ENCODE results near the gene RAG1.

The RAG1 gene

DNA sequence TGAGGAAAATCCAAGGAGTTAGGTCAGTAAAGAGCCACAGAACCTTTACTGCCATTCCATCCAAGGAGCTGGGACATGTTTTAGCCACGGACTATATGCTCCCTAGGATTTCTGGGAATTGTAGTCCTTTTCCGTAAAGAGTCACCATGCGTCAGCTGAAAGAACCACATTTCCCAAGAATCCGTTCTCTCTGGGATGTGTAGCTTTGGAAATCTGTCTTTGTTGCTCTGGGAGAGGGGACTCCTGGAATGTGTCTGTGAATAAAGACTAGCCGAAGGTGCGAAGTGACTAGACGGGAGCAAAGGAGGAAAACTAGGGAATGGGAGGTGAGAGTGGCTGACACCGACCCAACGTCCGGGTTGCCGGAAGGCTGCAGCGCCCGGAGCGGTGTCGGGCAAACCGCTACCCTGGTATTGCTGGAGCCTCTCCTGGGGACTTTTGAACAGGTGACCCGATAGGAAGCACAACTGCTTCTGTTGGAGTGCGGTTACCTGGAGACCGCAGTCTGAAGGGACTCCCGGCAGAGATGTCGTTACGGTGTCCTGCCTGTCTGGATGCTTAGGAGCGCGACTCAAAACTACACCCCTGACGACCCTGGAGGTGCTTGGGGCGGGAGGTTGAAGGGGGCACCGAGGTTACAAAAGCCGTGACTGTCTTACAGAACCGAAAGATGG is 26.6 kb downstream of the RAG1 start, which contains the start of gene IFTAP:
Gene IFTAP (plus strand): TSS at position 187 of the 674 bp plus-strand sequence. CDS start 15,602 bp downstream, outside the sequence.
- H3K27me3 ChIP-seq (ENCODE audit: control insufficient read depth, insufficient read depth, low read length) = no peaks in the 10 kb centered on the region
- peak within 1 kb of the TSS; percentile 95 for H3K4me3 ChIP-seq (ENCODE audit: low read length)
- no peaks in the 10 kb centered on the region for H3K9me3 ChIP-seq (ENCODE audit: control insufficient read depth, low read length)
- no peaks in the 10 kb centered on the region for H3K36me3 ChIP-seq (ENCODE audit: control insufficient read depth, insufficient read depth, low read length)
- no peaks in the 10 kb centered on the region for H3K4me1 ChIP-seq (ENCODE audit: control insufficient read depth, insufficient read depth, low read length)
- peak within 1 kb of the TSS; percentile 50 for H3K9ac ChIP-seq (ENCODE audit: low read length)

DNA sequence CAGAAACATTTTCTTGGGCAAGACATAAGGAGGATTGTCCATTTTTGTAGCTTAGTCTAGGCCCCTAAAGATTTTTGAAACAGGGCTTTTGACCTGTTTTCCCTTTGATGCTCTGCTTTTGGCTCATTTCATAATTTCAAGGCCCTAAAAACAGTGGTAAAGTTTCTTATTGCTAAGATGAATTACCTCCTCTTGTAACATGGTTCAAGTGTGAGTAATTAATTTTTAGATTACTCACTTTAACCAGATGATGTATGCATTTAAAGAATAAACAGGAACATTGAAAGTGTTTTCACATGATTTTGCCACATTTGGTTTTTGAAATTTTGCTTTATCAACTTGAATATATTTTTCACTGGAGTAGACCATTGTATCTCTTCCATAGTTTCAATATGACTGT is 29.1 kb downstream of the RAG1 start:
- H3K9me3 ChIP-seq (ENCODE audit: control insufficient read depth, low read length) = no peaks in the 10 kb centered on the region
- no peak overlapping the region for H3K4me3 ChIP-seq (ENCODE audit: low read length)

DNA sequence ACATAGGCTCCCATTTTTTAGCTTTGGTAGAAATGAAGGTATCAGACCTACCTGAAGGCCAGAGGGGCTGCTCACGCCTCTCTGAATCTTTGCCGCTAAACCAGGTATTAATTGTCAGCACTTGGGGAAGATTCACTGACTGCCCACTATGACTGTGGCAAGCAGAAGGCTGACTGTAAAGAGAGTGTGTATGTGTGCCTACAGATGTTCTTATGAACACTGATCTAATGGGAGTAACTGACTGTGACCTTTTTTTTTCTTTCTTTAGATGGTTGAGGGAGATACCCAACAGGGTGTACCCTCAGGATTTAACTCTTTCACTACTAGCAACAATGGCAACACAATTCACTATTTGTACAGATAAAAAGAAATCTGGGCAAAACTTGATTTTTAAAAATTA is 30.2 kb downstream of the RAG1 start, which contains the start of gene RAG2:
Gene RAG2 (minus strand): TSS at position 186 of the 400 bp plus-strand sequence. CDS start 4,068 bp downstream, outside the sequence.
- Histone ChIP-seq H3K36me3 (ENCODE audit: control insufficient read depth, insufficient read depth, low read length) (no peaks in the 10 kb centered on the region), H3K4me1 (ENCODE audit: control insufficient read depth, insufficient read depth, low read length) (no peaks in the 10 kb centered on the region), H3K27me3 (ENCODE audit: control insufficient read depth, insufficient read depth, low read length) (no peaks in the 10 kb centered on the region), H3K9ac (ENCODE audit: low read length) (no peak within 1 kb of the TSS), H3K4me3 (ENCODE audit: low read length) (no peak within 1 kb of the TSS), H3K9me3 (ENCODE audit: control insufficient read depth, low read length) (no peaks in the 10 kb centered on the region)

More for the DNA sequence above, 29.1 kb downstream of the RAG1 start:
- Histone ChIP-seq H3K4me1 (ENCODE audit: control insufficient read depth, insufficient read depth, low read length) (no peaks in the 10 kb centered on the region), H3K9ac (ENCODE audit: low read length) (no peak overlapping the region), H3K27me3 (ENCODE audit: control insufficient read depth, insufficient read depth, low read length) (no peaks in the 10 kb centered on the region), H3K36me3 (ENCODE audit: control insufficient read depth, insufficient read depth, low read length) (no peaks in the 10 kb centered on the region)

DNA sequence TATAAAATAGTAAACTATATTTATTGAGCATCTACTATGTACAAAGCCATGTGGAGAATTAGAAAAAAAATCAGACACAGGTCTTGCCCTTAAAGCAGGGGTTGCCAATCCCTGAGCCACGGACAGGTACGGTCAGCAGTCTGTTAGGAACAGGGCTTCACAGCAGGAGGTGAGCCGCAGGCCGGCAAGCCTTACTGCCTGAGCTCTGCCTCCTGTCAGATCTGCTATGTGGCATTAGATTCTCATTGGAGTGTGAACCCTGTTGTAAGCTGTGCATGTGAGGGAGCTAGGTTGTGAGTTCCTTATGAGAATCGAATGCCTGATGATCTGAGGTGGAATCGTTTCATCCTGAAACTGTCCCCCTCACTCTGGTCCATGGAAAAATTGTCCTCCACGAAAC is 32.4 kb downstream of the RAG1 start:
- Histone ChIP-seq H3K4me1 (ENCODE audit: control insufficient read depth, insufficient read depth, low read length) (no peaks in the 10 kb centered on the region), H3K9me3 (ENCODE audit: control insufficient read depth, low read length) (no peaks in the 10 kb centered on the region)

DNA sequence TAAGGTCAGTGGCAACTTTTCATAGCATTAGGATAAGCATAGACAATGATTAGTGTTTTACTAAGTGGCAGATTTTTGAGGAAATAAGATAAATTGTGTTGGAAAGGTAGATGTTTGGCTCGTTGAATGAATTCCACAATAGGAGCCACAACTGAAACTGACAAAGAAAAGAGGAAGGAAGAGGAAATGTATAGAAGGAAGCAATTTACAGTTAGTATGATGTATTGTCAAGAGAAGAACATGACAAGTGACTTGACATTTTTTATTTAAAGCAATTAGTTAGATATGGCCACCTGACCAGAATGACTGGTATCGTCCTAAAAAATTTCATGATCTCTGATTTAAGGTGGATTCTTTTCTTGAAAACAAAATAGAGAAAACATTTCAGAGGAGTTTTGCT is 33.3 kb downstream of the RAG1 start:
- Histone ChIP-seq H3K36me3 (ENCODE audit: control insufficient read depth, insufficient read depth, low read length) (no peaks in the 10 kb centered on the region), H3K9ac (ENCODE audit: low read length) (no peak overlapping the region), H3K27me3 (ENCODE audit: control insufficient read depth, insufficient read depth, low read length) (no peaks in the 10 kb centered on the region), H3K4me3 (ENCODE audit: low read length) (no peak overlapping the region), H3K4me1 (ENCODE audit: control insufficient read depth, insufficient read depth, low read length) (no peaks in the 10 kb centered on the region), H3K9me3 (ENCODE audit: control insufficient read depth, low read length) (no peaks in the 10 kb centered on the region)

More for the DNA sequence above, 32.4 kb downstream of the RAG1 start:
- no peaks in the 10 kb centered on the region for H3K36me3 ChIP-seq (ENCODE audit: control insufficient read depth, insufficient read depth, low read length)
- H3K9ac ChIP-seq (ENCODE audit: low read length) = no peak overlapping the region
- H3K27me3 ChIP-seq (ENCODE audit: control insufficient read depth, insufficient read depth, low read length) = no peaks in the 10 kb centered on the region
- no peak overlapping the region for H3K4me3 ChIP-seq (ENCODE audit: low read length)

DNA sequence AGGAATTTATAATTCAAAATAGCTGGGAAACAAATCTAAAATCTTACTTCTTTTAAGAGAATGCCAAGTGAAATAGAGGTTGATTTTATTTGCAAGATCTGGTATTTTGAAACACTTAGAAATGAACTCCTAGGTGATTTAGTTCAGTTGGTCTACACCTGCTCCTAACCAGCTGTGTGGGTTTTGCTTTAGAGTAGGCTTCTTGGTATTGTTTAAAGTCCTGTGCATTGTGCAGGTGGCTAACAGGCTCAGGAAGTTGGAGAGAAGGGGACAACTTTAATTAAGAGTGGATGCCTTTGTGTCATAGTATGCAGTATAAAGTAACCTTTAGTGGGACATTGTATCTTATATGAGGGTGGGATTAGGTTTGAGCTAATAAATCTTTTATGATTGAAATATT is 34.3 kb downstream of the RAG1 start:
- no peaks in the 10 kb centered on the region for H3K9me3 ChIP-seq (ENCODE audit: control insufficient read depth, low read length)
- no peak overlapping the region for H3K9ac ChIP-seq (ENCODE audit: low read length)
- H3K27me3 ChIP-seq (ENCODE audit: control insufficient read depth, insufficient read depth, low read length) = no peaks in the 10 kb centered on the region
- H3K4me3 ChIP-seq (ENCODE audit: low read length) = no peak overlapping the region
- no peaks in the 10 kb centered on the region for H3K36me3 ChIP-seq (ENCODE audit: control insufficient read depth, insufficient read depth, low read length)
- no peaks in the 10 kb centered on the region for H3K4me1 ChIP-seq (ENCODE audit: control insufficient read depth, insufficient read depth, low read length)

DNA sequence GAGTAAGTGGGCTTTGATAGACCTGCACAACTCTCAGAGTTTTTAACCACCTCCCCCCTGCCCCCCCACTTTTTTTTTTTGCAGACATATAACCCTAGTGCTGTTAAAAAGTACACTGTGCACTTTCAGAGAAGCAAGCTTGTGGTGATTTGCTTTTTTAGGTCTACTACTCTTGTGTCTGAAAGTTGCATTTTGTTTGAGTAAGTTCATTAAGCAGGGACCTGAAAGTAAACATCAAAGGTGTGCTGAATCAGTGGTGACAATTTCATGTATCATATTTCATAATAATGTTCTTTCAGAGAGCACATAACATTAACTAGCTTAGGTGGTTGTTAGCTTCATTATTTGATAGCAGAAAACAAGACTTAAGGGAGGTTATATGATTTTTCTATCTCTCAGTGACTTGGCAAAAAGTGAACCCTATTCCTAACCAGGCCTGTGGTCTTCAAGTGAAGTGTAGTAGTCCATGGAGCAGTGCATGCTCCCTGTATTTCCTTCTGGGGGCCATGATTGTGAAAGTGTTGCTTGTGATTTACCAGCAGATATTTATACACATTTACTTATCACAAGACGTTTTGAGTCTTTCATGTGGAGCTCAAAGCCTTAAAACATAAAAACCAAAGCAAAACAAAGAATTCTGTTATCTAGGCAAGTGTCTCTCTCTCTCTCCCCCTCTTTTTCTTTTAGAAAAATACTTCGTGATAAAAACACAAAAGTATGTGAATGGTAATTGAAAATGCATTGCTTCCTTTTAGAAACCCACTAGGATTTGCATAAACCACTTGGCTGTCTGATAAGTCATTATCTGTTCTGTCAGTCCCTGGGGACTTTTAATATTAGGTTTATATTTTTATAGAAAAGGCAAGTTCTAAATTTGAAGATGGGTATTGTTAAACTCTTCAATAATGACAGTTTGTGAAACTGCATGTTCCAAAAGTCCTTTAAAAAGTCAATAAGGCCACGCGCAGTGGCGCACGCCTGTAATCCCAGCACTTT is 37.7 kb downstream of the RAG1 start:
- Histone ChIP-seq H3K4me3 (ENCODE audit: low read length) (no peak overlapping the region), H3K36me3 (ENCODE audit: control insufficient read depth, insufficient read depth, low read length) (no peaks in the 10 kb centered on the region), H3K9me3 (ENCODE audit: control insufficient read depth, low read length) (no peaks in the 10 kb centered on the region), H3K27me3 (ENCODE audit: control insufficient read depth, insufficient read depth, low read length) (no peaks in the 10 kb centered on the region), H3K4me1 (ENCODE audit: control insufficient read depth, insufficient read depth, low read length) (no peaks in the 10 kb centered on the region), H3K9ac (ENCODE audit: low read length) (no peak overlapping the region)

DNA sequence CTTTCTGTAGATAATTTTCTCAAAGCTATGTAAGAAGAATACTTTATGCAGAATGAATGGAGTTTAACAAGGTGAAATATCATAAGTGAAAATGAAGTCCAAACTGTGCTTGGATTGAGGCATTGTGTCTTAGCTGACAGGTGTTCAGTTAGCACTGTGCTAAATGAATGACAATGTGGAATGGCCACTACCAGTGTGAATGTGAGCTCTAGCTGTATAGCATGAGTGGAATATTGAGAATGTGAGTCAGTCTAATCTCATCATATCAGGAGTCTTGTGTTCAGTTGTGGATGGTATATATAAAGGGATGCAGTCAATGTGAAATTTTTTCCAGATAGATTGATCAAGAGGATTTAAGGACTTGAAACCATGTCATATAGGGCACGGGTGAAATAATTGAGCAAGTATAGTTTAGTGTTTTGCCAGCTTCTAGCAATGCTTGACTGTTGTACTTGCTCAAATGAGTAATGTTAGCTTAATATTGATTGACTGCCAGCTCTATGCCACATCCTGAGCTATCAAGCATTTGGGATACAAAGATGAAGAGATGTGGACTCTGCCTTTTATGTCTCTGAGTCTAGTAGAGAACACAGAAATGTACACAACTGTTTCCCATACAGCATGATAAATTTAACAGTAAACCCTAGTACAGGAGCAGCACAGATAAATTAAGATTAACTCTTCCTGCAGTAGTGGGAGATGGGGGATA is 40.8 kb downstream of the RAG1 start:
- H3K4me3 ChIP-seq (ENCODE audit: low read length) = no peak overlapping the region
- no peaks in the 10 kb centered on the region for H3K36me3 ChIP-seq (ENCODE audit: control insufficient read depth, insufficient read depth, low read length)
- H3K4me1 ChIP-seq (ENCODE audit: control insufficient read depth, insufficient read depth, low read length) = no peaks in the 10 kb centered on the region
- H3K9ac ChIP-seq (ENCODE audit: low read length) = no peak overlapping the region
- no peaks in the 10 kb centered on the region for H3K27me3 ChIP-seq (ENCODE audit: control insufficient read depth, insufficient read depth, low read length)
- no peaks in the 10 kb centered on the region for H3K9me3 ChIP-seq (ENCODE audit: control insufficient read depth, low read length)

DNA sequence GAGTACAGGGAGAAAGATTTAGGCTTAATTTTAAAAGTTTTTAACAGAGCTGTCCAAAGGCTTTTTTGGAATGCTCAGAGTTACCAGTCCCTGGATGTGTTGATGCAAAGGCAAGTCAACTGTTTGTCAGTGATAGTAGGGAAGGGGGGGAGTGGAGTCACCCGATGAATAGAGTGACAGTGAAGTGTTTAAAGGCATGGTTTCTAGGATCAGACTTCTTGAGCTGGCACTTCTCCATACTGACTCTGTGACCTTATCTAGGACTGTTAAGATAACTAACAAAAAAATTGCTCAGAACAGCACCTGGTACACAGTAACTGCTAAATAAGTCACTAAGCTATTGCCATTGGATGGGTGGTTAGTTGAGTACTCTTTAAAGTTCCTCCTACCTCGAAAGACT is 41.6 kb downstream of the RAG1 start:
- no peak overlapping the region for H3K4me3 ChIP-seq (ENCODE audit: low read length)
- no peaks in the 10 kb centered on the region for H3K27me3 ChIP-seq (ENCODE audit: control insufficient read depth, insufficient read depth, low read length)
- H3K36me3 ChIP-seq (ENCODE audit: control insufficient read depth, insufficient read depth, low read length) = no peaks in the 10 kb centered on the region

DNA sequence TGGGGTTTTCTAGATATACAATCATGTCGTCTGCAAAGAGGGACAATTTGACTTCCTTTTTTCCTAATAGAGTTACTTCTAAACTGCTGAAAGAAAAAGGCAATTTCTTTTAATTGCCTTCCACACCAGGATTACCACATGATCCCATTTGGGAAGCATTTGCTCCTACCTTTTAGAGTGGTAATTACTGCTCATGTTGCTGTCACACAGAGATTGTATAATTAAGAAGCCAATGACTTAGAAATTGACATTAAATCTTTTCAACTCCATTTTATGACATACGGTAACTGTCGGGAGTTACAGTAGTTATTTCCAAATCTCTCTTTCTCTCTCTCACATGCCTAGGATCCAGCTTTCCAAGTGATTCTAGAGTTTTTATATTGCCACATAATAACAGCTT is 48.0 kb downstream of the RAG1 start:
- no peaks in the 10 kb centered on the region for H3K4me1 ChIP-seq (ENCODE audit: control insufficient read depth, insufficient read depth, low read length)
- H3K27me3 ChIP-seq (ENCODE audit: control insufficient read depth, insufficient read depth, low read length) = no peaks in the 10 kb centered on the region
- no peak overlapping the region for H3K4me3 ChIP-seq (ENCODE audit: low read length)
- H3K36me3 ChIP-seq (ENCODE audit: control insufficient read depth, insufficient read depth, low read length) = no peaks in the 10 kb centered on the region
- H3K9ac ChIP-seq (ENCODE audit: low read length) = no peak overlapping the region
- no peaks in the 10 kb centered on the region for H3K9me3 ChIP-seq (ENCODE audit: control insufficient read depth, low read length)

More for the DNA sequence above, 41.6 kb downstream of the RAG1 start:
- H3K9me3 ChIP-seq (ENCODE audit: control insufficient read depth, low read length) = no peaks in the 10 kb centered on the region
- no peaks in the 10 kb centered on the region for H3K4me1 ChIP-seq (ENCODE audit: control insufficient read depth, insufficient read depth, low read length)
- H3K9ac ChIP-seq (ENCODE audit: low read length) = no peak overlapping the region

DNA sequence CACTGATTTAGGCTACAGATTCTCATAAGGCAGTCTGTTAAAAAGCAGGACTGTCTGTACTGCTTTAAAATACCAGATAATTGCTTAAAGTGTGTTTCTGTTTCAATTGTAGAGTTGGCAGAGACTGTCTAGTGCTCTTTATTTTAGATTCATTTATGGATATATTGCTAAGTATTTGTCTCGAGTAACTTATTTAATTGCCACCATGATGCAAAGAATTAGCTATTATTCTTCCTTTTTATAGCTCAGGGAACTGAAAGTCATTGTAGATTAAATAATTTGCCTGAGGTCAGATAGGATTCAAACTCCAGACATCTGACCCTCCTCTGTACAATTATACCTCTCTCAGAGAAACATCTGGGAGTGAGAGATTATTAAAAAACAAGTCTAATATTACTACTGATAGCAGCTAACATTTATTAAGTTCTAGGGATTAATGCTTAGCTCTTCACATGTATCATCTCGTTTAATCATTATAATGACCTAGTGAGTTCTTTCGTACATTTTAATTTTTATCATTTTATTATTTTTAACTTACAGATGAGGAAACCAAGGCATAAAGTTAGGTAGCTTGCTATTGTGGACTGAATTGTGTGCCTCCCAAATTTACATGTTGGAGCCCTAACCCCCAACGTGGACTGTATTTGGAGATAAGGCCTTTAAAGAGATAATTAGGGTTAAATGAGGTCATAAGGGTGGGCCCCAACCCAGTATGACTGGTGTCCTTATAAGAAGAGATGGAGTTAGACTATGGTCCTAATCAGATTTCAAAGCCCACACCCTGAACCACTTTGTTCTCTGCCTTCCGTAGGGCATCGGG is 49.9 kb downstream of the RAG1 start:
- Histone ChIP-seq H3K9ac (ENCODE audit: low read length) (no peak overlapping the region), H3K36me3 (ENCODE audit: control insufficient read depth, insufficient read depth, low read length) (no peaks in the 10 kb centered on the region), H3K27me3 (ENCODE audit: control insufficient read depth, insufficient read depth, low read length) (no peaks in the 10 kb centered on the region), H3K4me3 (ENCODE audit: low read length) (no peak overlapping the region), H3K4me1 (ENCODE audit: control insufficient read depth, insufficient read depth, low read length) (no peaks in the 10 kb centered on the region), H3K9me3 (ENCODE audit: control insufficient read depth, low read length) (no peaks in the 10 kb centered on the region)

All from mucosa of stomach (tissue), 1 donor.